GM12873 (cell line): ENCODE data around the gene CACNA2D3.

Experiments
- CTCF ChIP-seq: IDR thresholded peaks from 2 replicates; pipeline ENCODE4 v1.5.1; 2012; ENCODE audit warnings: low read depth, mild to moderate bottlenecking, moderate library complexity, low read length, control low read depth; ENCODE audit not compliant: insufficient read depth; ENCODE audit errors: missing control alignments

CACNA2D3 gene

GRCh38 chr3:54915181-54915580, 792.8 kb downstream of the CACNA2D3 start:
- TF ChIP-seq CTCF = no peak

- no peak for TF ChIP-seq CTCF
Observed at GRCh38 chr3:54915976-54916375, 793.6 kb downstream of the CACNA2D3 start.

GRCh38 chr3:54916732-54917131, 794.4 kb downstream of the CACNA2D3 start:
- no peak for TF ChIP-seq CTCF

- TF ChIP-seq CTCF = no peak
Observed at GRCh38 chr3:54917174-54917573, 794.8 kb downstream of the CACNA2D3 start.

GRCh38 chr3:54917862-54918261, 795.5 kb downstream of the CACNA2D3 start:
- no peak for TF ChIP-seq CTCF

GRCh38 chr3:54918516-54918915, 796.2 kb downstream of the CACNA2D3 start:
- no peak for TF ChIP-seq CTCF

GRCh38 chr3:54928046-54928770, 805.9 kb downstream of the CACNA2D3 start, which contains the start of gene LRTM1:
TSS of gene LRTM1 (minus strand) at chr3:54928059. CDS start at chr3:54927911, 148 bp downstream.
- no peak for TF ChIP-seq CTCF

- no peak for TF ChIP-seq CTCF
Observed at GRCh38 chr3:54931182-54931581, 808.8 kb downstream of the CACNA2D3 start.
